ENCODE results near the gene ALDH5A1. TPM values are rescaled to one million over a fixed set of nuclear protein-coding genes. Genes with fewer than 3 reads are reported as not detected.

The ALDH5A1 gene
- total and polyA plus RNA-seq, 2 of the 13 experiments (the other 11 are each of a cell fraction or from before 2014, with no cell fraction given) = 12.8 to 32.5 TPM

DNA sequence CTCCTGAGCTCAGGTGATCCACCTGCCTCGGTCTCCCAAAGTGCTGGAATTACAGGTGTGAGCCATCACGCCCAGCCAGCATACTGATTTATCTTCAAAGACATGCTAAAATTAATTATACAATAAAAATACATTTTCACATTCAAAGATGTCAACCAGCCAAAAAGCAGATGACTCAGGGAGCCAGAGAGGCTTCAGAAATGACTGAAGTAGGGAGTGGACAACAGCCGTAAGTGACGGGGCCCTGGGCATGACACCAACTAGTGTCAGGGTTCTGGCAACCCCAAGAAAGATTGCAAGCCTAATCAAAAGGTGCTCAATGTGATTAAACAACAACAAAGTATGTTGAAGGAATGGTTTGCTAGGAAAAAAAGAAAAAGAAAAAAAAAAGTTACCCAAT is 33.8 kb upstream of the ALDH5A1 start:
- H4K20me1 ChIP-seq (ENCODE audit: insufficient read depth, low read length) = no peaks in the 10 kb centered on the region
- intact Hi-C loops (cut with micrococcal nuclease; ENCODE audit: unreplicated experiment) = no loop called here
- CTCF ChIA-PET (ENCODE audit: low intra/inter-chr PET ratio, low total read pairs) = no interaction called here

DNA sequence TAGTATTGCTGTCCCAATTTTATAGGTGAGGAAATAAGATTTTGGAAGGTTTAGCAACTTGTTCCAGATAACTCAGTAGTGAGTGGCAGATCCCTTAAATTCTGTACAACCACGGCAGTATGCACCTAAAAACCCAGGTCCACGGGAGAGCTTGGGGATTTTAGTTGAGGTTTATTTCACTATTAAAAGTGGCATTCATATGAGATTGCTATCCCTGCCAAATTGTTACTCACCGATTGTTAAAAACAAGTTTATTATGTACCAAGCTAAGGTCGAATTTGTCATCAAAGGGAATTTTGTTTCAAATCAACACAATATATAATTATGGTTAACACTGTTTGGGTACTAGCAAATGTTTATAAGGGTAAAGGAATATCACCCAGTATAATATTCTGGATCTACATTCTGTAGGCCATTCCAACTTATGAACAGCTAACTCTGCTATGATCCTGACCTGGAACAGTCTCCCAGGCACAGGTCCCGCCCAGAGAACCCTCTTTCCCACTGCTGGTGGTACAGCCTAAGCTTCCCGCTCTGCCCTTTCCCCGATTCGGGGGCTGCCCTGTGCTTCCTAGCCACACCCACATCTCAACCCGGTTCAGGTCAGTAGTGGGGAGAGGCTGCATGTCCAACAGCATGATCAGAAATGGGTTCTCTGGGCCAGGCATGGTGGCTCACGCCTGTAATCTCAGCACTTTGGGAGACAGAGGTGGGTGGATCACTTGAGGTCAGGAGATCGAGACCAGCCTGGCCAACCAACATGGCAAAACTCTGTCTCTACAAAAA is 30.3 kb upstream of the ALDH5A1 start:
- no peak overlapping the region for H3K27ac ChIP-seq (ENCODE audit: extremely low read length, insufficient read depth, low read length)
- TF ChIP-seq, protein P1, sequence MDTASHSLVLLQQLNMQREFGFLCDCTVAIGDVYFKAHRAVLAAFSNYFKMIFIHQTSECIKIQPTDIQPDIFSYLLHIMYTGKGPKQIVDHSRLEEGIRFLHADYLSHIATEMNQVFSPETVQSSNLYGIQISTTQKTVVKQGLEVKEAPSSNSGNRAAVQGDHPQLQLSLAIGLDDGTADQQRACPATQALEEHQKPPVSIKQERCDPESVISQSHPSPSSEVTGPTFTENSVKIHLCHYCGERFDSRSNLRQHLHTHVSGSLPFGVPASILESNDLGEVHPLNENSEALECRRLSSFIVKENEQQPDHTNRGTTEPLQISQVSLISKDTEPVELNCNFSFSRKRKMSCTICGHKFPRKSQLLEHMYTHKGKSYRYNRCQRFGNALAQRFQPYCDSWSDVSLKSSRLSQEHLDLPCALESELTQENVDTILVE (CRISPR knock-in tag; IDR thresholded peaks at IDR 0.05) = no peak
- TF ChIP-seq TBX3 (IDR thresholded peaks at IDR 0.05; ENCODE audit: borderline replicate concordance) (no peak), NPAS2 (CRISPR knock-in tag; IDR thresholded peaks at IDR 0.05; ENCODE audit: borderline replicate concordance) (no peak), MXD4 (CRISPR knock-in tag; IDR thresholded peaks at IDR 0.05) (no peak)
- TF ChIP-seq, protein P2, sequence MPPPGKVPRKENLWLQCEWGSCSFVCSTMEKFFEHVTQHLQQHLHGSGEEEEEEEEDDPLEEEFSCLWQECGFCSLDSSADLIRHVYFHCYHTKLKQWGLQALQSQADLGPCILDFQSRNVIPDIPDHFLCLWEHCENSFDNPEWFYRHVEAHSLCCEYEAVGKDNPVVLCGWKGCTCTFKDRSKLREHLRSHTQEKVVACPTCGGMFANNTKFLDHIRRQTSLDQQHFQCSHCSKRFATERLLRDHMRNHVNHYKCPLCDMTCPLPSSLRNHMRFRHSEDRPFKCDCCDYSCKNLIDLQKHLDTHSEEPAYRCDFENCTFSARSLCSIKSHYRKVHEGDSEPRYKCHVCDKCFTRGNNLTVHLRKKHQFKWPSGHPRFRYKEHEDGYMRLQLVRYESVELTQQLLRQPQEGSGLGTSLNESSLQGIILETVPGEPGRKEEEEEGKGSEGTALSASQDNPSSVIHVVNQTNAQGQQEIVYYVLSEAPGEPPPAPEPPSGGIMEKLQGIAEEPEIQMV (CRISPR knock-in tag; IDR thresholded peaks at IDR 0.05; ENCODE audit: low read depth) = no peak

More for the DNA sequence above, 33.8 kb upstream of the ALDH5A1 start:
- Histone ChIP-seq H3K36me3 (replicated peaks in 1 of 2; ENCODE audit: control insufficient read depth in 1 of 2, insufficient read depth in 2 of 2, low read length in 2 of 2) (no peaks in the 10 kb centered on the region), H3K4me1 (ENCODE audit: insufficient read depth, low read length) (no peaks in the 10 kb centered on the region), H2AFZ (ENCODE audit: low read length) (no peak overlapping the region), H3K4me2 (ENCODE audit: low read depth, low read length) (no peak overlapping the region), H3K9me3 (ENCODE audit: low read length) (no peaks in the 10 kb centered on the region), H3K4me3 (replicated peaks in 1 of 3; ENCODE audit: insufficient read depth in 1 of 3, low read depth in 2 of 3, low read length in 3 of 3) (no peak overlapping the region), H3K9ac (ENCODE audit: insufficient read depth, low read depth, low read length) (no peak overlapping the region), H3K27ac (ENCODE audit: extremely low read length, insufficient read depth, low read length) (no peak overlapping the region), H3K79me2 (ENCODE audit: insufficient read depth, low read length) (no peaks in the 10 kb centered on the region), H3K27me3 (ENCODE audit: control insufficient read depth in 1 of 2, insufficient read depth in 2 of 2, low read length in 2 of 2) (no peaks in the 10 kb centered on the region)
- no peak for TF ChIP-seq HNF4G (IDR thresholded peaks at IDR 0.05; ENCODE audit: borderline replicate concordance, low read depth, low read length)
- no peak for TF ChIP-seq HNF4G (CRISPR knock-in tag; IDR thresholded peaks at IDR 0.05; ENCODE audit: borderline replicate concordance, low read depth)
- TF ChIP-seq, protein P3, sequence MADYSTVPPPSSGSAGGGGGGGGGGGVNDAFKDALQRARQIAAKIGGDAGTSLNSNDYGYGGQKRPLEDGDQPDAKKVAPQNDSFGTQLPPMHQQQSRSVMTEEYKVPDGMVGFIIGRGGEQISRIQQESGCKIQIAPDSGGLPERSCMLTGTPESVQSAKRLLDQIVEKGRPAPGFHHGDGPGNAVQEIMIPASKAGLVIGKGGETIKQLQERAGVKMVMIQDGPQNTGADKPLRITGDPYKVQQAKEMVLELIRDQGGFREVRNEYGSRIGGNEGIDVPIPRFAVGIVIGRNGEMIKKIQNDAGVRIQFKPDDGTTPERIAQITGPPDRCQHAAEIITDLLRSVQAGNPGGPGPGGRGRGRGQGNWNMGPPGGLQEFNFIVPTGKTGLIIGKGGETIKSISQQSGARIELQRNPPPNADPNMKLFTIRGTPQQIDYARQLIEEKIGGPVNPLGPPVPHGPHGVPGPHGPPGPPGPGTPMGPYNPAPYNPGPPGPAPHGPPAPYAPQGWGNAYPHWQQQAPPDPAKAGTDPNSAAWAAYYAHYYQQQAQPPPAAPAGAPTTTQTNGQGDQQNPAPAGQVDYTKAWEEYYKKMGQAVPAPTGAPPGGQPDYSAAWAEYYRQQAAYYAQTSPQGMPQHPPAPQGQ (CRISPR knock-in tag; IDR thresholded peaks at IDR 0.05; ENCODE audit: borderline replicate concordance) = no peak
- no peak for TF ChIP-seq NCOA2 (CRISPR knock-in tag; IDR thresholded peaks at IDR 0.05)
- in situ Hi-C loops (cut with HindIII; ENCODE audit: extremely low pct_ligation_motif_present, low pct_unique_long_range_greater_than_20kb) = no loop called here
- BruUV-seq (replicated peaks) = no TSS peak
- POLR2A ChIA-PET = no interaction called here
- WGBS (ENCODE audit: low lambda C conversion rate) = 98% methylated on average over 4 of the region's 4 CpGs
- DNase-seq (ENCODE audit: low spot score) = no peak
- no peak for ATAC-seq
- FAIRE-seq = no peak

More for the DNA sequence above, 30.3 kb upstream of the ALDH5A1 start:
- CTCF ChIA-PET (ENCODE audit: low intra/inter-chr PET ratio, low total read pairs) = no interaction called here
- 89% methylated on average over 11 of the region's 11 CpGs for WGBS (ENCODE audit: low lambda C conversion rate)
- ATAC-seq = no peak
- Histone ChIP-seq H3K9ac (ENCODE audit: insufficient read depth, low read depth, low read length) (no peak overlapping the region), H2AFZ (ENCODE audit: low read length) (no peak overlapping the region), H3K4me2 (ENCODE audit: low read depth, low read length) (no peak overlapping the region), H3K4me1 (ENCODE audit: insufficient read depth, low read length) (no peaks in the 10 kb centered on the region), H4K20me1 (ENCODE audit: insufficient read depth, low read length) (no peaks in the 10 kb centered on the region), H3K36me3 (replicated peaks in 1 of 2; ENCODE audit: control insufficient read depth in 1 of 2, insufficient read depth in 2 of 2, low read length in 2 of 2) (no peaks in the 10 kb centered on the region), H3K4me3 (replicated peaks in 1 of 3; ENCODE audit: insufficient read depth in 1 of 3, low read depth in 2 of 3, low read length in 3 of 3) (no peak overlapping the region), H3K27me3 (ENCODE audit: control insufficient read depth in 1 of 2, insufficient read depth in 2 of 2, low read length in 2 of 2) (no peaks in the 10 kb centered on the region), H3K9me3 (ENCODE audit: low read length) (no peaks in the 10 kb centered on the region), H3K79me2 (ENCODE audit: insufficient read depth, low read length) (no peaks in the 10 kb centered on the region)
- POLR2A ChIA-PET = no interaction called here
- no peak for FAIRE-seq
- BruUV-seq (replicated peaks) = no TSS peak
- intact Hi-C loops (cut with micrococcal nuclease; ENCODE audit: unreplicated experiment) = no loop called here
- no peak for DNase-seq (ENCODE audit: low spot score)
- in situ Hi-C loops (cut with HindIII; ENCODE audit: extremely low pct_ligation_motif_present, low pct_unique_long_range_greater_than_20kb) = no loop called here

Measured in HepG2 (cell line).